OCI-LY7 (cell line): ENCODE data around the gene PPP2R2B. TPM values are rescaled to one million over a fixed set of nuclear protein-coding genes. Genes with fewer than 3 reads are reported as not detected.

Experiments used
- BruUV-seq: library from RNA; stranded (reverse); fragments of 400-500 nt; replicated peaks from 2 replicates; lab custom pipeline; 2021; lab: Mats Ljungman, UMichigan
- CTCF ChIA-PET: fragments of 300-600 bp; sonication (Branson Sonifier 250); formaldehyde crosslinking; loops from one replicate; lab custom pipeline; 2022; ENCODE audit warnings: antibody characterized with exemption; ENCODE audit not compliant: unreplicated experiment; lab: Charles Lee
- POLR2A ChIA-PET: fragments of 300-600 bp; sonication (Branson Sonifier 250); formaldehyde crosslinking; loops from one replicate; lab custom pipeline; 2022; ENCODE audit warnings: antibody characterized with exemption; lab: Charles Lee
- DNase-seq: peaks from one replicate; pipeline ENCODE4 v3.0.0-alpha.2; 2015; ENCODE audit warnings: low spot score
- H2AFZ ChIP-seq: fragments of 200-600 bp; sonication (generic), shearing (Covaris generic); 2 replicates; pipeline ENCODE4 v1.6.1; 2014; ENCODE audit warnings: mild to moderate bottlenecking, antibody characterized with exemption, low read length, moderate library complexity
- H3K27ac ChIP-seq: fragments of 200-600 bp; sonication (generic); 2 replicates; pipeline ENCODE4 v1.5.1; 2014; ENCODE audit warnings: mixed run types, low read depth, mild to moderate bottlenecking, moderate library complexity, low read length, inconsistent platforms; ENCODE audit not compliant: poor library complexity, severe bottlenecking
- H3K36me3 ChIP-seq: fragments of 200-600 bp; sonication (generic); 2 replicates; pipeline ENCODE4 v1.6.1; 2014; ENCODE audit warnings: mild to moderate bottlenecking, antibody characterized with exemption, low read length, moderate library complexity, mixed read lengths; ENCODE audit not compliant: insufficient read depth
- H3K4me1 ChIP-seq: fragments of 200-600 bp; sonication (generic); 2 replicates; pipeline ENCODE4 v1.5.1; 2014; ENCODE audit warnings: mild to moderate bottlenecking, low read length; ENCODE audit not compliant: insufficient read depth, poor library complexity, severe bottlenecking
- H3K4me2 ChIP-seq: fragments of 200-600 bp; sonication (generic); 2 replicates; pipeline ENCODE4 v1.6.1; 2014; ENCODE audit warnings: mild to moderate bottlenecking, low read length
- H3K4me3 ChIP-seq: fragments of 200-600 bp; sonication (generic); 2 replicates; pipeline ENCODE4 v1.5.1; 2014; ENCODE audit warnings: mild to moderate bottlenecking, low read depth, low read length; ENCODE audit not compliant: poor library complexity, severe bottlenecking
- H3K79me2 ChIP-seq: fragments of 200-600 bp; sonication (generic); 2 replicates; pipeline ENCODE4 v1.6.1; 2016; ENCODE audit warnings: low read depth, mild to moderate bottlenecking, low read length, moderate library complexity, mixed read lengths; ENCODE audit not compliant: insufficient read depth
- H3K9me2 ChIP-seq: fragments of 200-600 bp; sonication (generic); 2 replicates; pipeline ENCODE4 v1.6.1; 2016; ENCODE audit warnings: mild to moderate bottlenecking, low read length, mixed read lengths; ENCODE audit not compliant: insufficient read depth
- H3K9me3 ChIP-seq: fragments of 200-600 bp; sonication (generic); 2 replicates; pipeline ENCODE4 v1.6.1; 2014; ENCODE audit warnings: mild to moderate bottlenecking, mixed run types, low read length, mixed read lengths
- H4K20me1 ChIP-seq: fragments of 200-600 bp; sonication (generic); 2 replicates; pipeline ENCODE4 v1.6.1; 2014; ENCODE audit warnings: mild to moderate bottlenecking, antibody characterized with exemption, low read length, moderate library complexity, mixed read lengths; ENCODE audit not compliant: insufficient read depth
- CTCF ChIP-seq: fragments of 200-600 bp; sonication (generic); conservative IDR thresholded peaks from 2 replicates; pipeline ENCODE4 v1.5.1; 2014; ENCODE audit warnings: mild to moderate bottlenecking, antibody characterized with exemption, low read length, moderate library complexity, mixed read lengths
- EZH2phosphoT487 ChIP-seq: fragments of 200-600 bp; sonication (generic); IDR thresholded peaks from 2 replicates; pipeline ENCODE4 v1.6.1; 2018; ENCODE audit warnings: low read depth, borderline replicate concordance, mild to moderate bottlenecking, mixed run types, antibody characterized with exemption, low read length, moderate library complexity, mixed read lengths
- intact Hi-C: fragments of 100-400 bp; cut with micrococcal nuclease; formaldehyde crosslinking; loops from one replicate; pipeline ENCODE4 v1.10.0; 2022; ENCODE audit not compliant: unreplicated experiment
- total RNA-seq, 2 experiments: library from RNA; depleted of rRNA in 1 of 2; stranded (reverse); fragments of >200 nt in 1 of 2; shearing (Covaris generic) in 1 of 2; gene quantifications; 2 replicates each; pipeline ENCODE4 v1.2.3, GENCODE V29; 2014 to 2022

The PPP2R2B gene
- total RNA-seq, 2 experiments from 2014 or later = not detected

GRCh38 chr5:146703499-146703898, 175.1 kb downstream of the PPP2R2B start:
- CTCF ChIA-PET = no interaction called here
- intact Hi-C loops = no loop called here
- no peaks in the 10 kb centered on the region for H4K20me1 ChIP-seq
- POLR2A ChIA-PET = interaction anchor here (0.6 to 0.7 kb wide), 2 partner anchors 111 to 445 kb away, joined by 3 to 10 read pairs; no protein-coding TSS in a partner anchor
- TF ChIP-seq CTCF (no peak), EZH2phosphoT487 (no peak)
- no TSS peak for BruUV-seq
- no peak overlapping the region for H3K4me3 ChIP-seq
- no peak overlapping the region for H3K27ac ChIP-seq
- DNase-seq = no peak
- no peak overlapping the region for H3K4me2 ChIP-seq
- H3K36me3 ChIP-seq = no peaks in the 10 kb centered on the region
- H3K9me2 ChIP-seq = no peaks in the 10 kb centered on the region
- no peaks in the 10 kb centered on the region for H3K9me3 ChIP-seq
- H3K79me2 ChIP-seq = no peaks in the 10 kb centered on the region
- no peak overlapping the region for H2AFZ ChIP-seq
- H3K4me1 ChIP-seq = no peaks in the 10 kb centered on the region

- no peak overlapping the region for H2AFZ ChIP-seq
- no peak overlapping the region for H3K4me3 ChIP-seq
- no peaks in the 10 kb centered on the region for H3K36me3 ChIP-seq
- BruUV-seq = no TSS peak
- H3K4me2 ChIP-seq = no peak overlapping the region
- H3K79me2 ChIP-seq = no peaks in the 10 kb centered on the region
- ChIA-PET POLR2A (interaction anchor here (0.7 to 1.3 kb wide), 4 partner anchors 10 to 453 kb away, joined by 3 to 6 read pairs (median 5); no protein-coding TSS in a partner anchor), CTCF (no interaction called here)
- TF ChIP-seq CTCF (no peak), EZH2phosphoT487 (no peak)
- H3K27ac ChIP-seq = no peak overlapping the region
- DNase-seq = no peak
- H3K9me2 ChIP-seq = no peaks in the 10 kb centered on the region
- H3K9me3 ChIP-seq = no peaks in the 10 kb centered on the region
- H4K20me1 ChIP-seq = no peaks in the 10 kb centered on the region
- no peaks in the 10 kb centered on the region for H3K4me1 ChIP-seq
- intact Hi-C loops = no loop called here
These were observed 178.7 kb downstream of the PPP2R2B start for GRCh38 chr5:146699664-146700418.

GRCh38 chr5:146699138-146699537, 179.4 kb downstream of the PPP2R2B start:
- H3K4me1 ChIP-seq = no peaks in the 10 kb centered on the region
- H3K79me2 ChIP-seq = no peaks in the 10 kb centered on the region
- H3K9me3 ChIP-seq = no peaks in the 10 kb centered on the region
- H4K20me1 ChIP-seq = no peaks in the 10 kb centered on the region
- ChIA-PET POLR2A (interaction anchor here (0.6 to 1.3 kb wide), 7 partner anchors 9 to 454 kb away, joined by 3 to 6 read pairs (median 3); no protein-coding TSS in a partner anchor), CTCF (no interaction called here)
- intact Hi-C loops = no loop called here
- H2AFZ ChIP-seq = no peak overlapping the region
- no peaks in the 10 kb centered on the region for H3K36me3 ChIP-seq
- BruUV-seq = no TSS peak
- H3K4me2 ChIP-seq = no peak overlapping the region
- H3K9me2 ChIP-seq = no peaks in the 10 kb centered on the region
- H3K4me3 ChIP-seq = no peak overlapping the region
- TF ChIP-seq EZH2phosphoT487 = no peak
- TF ChIP-seq CTCF = no peak
- H3K27ac ChIP-seq = no peak overlapping the region
- no peak for DNase-seq
